K562 (cell line): ENCODE measurements around the gene ADIPOR1. TPM values are rescaled to one million over a fixed set of nuclear protein-coding genes. Genes with fewer than 3 reads are reported as not detected.

ENCODE experiments used
- ATAC-seq: fragments of 200-7000 bp; cut with Tn5 transposase; 3 replicates; pipeline ENCODE4 v1.9.1; 2020; ENCODE audit warnings: moderate library complexity
- BruUV-seq: library from RNA; stranded (reverse); fragments of 400-500 nt; replicated peaks from 2 replicates; lab custom pipeline; 2021; lab: Mats Ljungman, UMichigan
- CTCF ChIA-PET: fragments of 300-600 bp; formaldehyde crosslinking; extraction: SDS; loops from one replicate; lab custom pipeline; 2021; ENCODE audit warnings: low intra/inter-chr PET ratio; lab: Yijun Ruan, JAX
- POLR2A ChIA-PET: fragments of 300-600, 350-650 bp; sonication (Branson Sonifier 250); formaldehyde crosslinking; extraction: SDS; loops from one replicate; lab custom pipeline; 2021; ENCODE audit warnings: antibody characterized with exemption, inconsistent platforms; lab: Yijun Ruan, JAX
- DNase-seq, 4 experiments: peaks; one replicate each; pipeline versions ENCODE4 v3.0.0 to v3.0.0-alpha.2; 2011 to 2018; ENCODE audit warnings: low spot score in 3 of 4, mixed read lengths in 3 of 4; ENCODE audit errors: extremely low read depth in 1 of 4
- FAIRE-seq: peaks from 2 replicates; lab custom pipeline; 2011; peaks lifted over from hg19 to GRCh38; lab: Jason Lieb, UNC
- H2AFZ ChIP-seq: 2 replicates; pipeline ENCODE4 v1.6.0; 2011; ENCODE audit warnings: low read depth, low read length, control low read depth, inconsistent platforms
- H3K27ac ChIP-seq: fragments of 200-600 bp; 3 replicates; pipeline ENCODE4 v1.8.0; 2011; ENCODE audit warnings: low read depth, mild to moderate bottlenecking, control low read depth, inconsistent platforms, low read length, moderate library complexity, mixed read lengths; ENCODE audit errors: extremely low read depth
- H3K27me3 ChIP-seq, 2 experiments: fragments of 300-600 bp in 1 of 2; 2 replicates in 1 of 2; 3 replicates in 1 of 2; pipeline versions ENCODE4 v1.6.0 to v1.8.0; 2011; ENCODE audit warnings: inconsistent platforms in 2 of 2, low read length in 2 of 2, mild to moderate bottlenecking in 1 of 2, mixed read lengths in 1 of 2, moderate library complexity in 1 of 2; ENCODE audit not compliant: control insufficient read depth in 2 of 2, insufficient read depth in 2 of 2
- H3K36me3 ChIP-seq: fragments of 300-600 bp; 3 replicates; pipeline ENCODE4 v1.8.0; 2011; ENCODE audit warnings: mild to moderate bottlenecking, low read length, inconsistent platforms; ENCODE audit not compliant: control insufficient read depth, insufficient read depth
- H3K4me1 ChIP-seq, 2 experiments: fragments of 200-600 bp in 1 of 2; replicated peaks in 1 of 2; 2 replicates in 1 of 2; 3 replicates in 1 of 2; pipeline versions ENCODE4 v1.5.1 to v1.8.0; 2011; ENCODE audit warnings: inconsistent platforms in 2 of 2, low read length in 2 of 2, mild to moderate bottlenecking in 1 of 2, mixed read lengths in 1 of 2, moderate library complexity in 1 of 2; ENCODE audit not compliant: control insufficient read depth in 2 of 2, insufficient read depth in 2 of 2
- H3K4me2 ChIP-seq: 2 replicates; pipeline ENCODE4 v1.6.1; 2011; ENCODE audit warnings: low read length, control low read depth, inconsistent platforms, mixed read lengths; ENCODE audit not compliant: insufficient read depth
- H3K4me3 ChIP-seq: fragments of 200-600 bp; sonication (generic), shearing (Covaris generic); 2 replicates; pipeline ENCODE4 v1.5.1; 2016; ENCODE audit warnings: control low read depth, inconsistent platforms
- H3K79me2 ChIP-seq: fragments of 200-600 bp; 3 replicates; pipeline ENCODE4 v1.8.0; 2011; ENCODE audit warnings: low read length, inconsistent platforms; ENCODE audit not compliant: control insufficient read depth, insufficient read depth
- H3K9ac ChIP-seq, 2 experiments: 2 replicates each; pipeline versions ENCODE4 v1.6.0 to v1.6.1; 2011; ENCODE audit warnings: low read depth in 2 of 2, low read length in 2 of 2, control low read depth in 1 of 2, inconsistent platforms in 1 of 2, mild to moderate bottlenecking in 1 of 2, mixed read lengths in 1 of 2; ENCODE audit not compliant: insufficient read depth in 1 of 2
- H3K9me1 ChIP-seq: one replicate; pipeline ENCODE4 v1.6.0; 2011; ENCODE audit warnings: inconsistent platforms, mild to moderate bottlenecking, low read length, moderate library complexity; ENCODE audit not compliant: control insufficient read depth, insufficient read depth
- H3K9me3 ChIP-seq: replicated peaks from 2 replicates; pipeline ENCODE4 v1.5.1; 2011; ENCODE audit warnings: low read depth, low read length, inconsistent platforms; ENCODE audit not compliant: control insufficient read depth, insufficient read depth
- H4K20me1 ChIP-seq: replicated peaks from 2 replicates; pipeline ENCODE4 v1.6.1; 2011; ENCODE audit warnings: low read length, inconsistent platforms, mixed read lengths; ENCODE audit not compliant: control insufficient read depth, insufficient read depth
- DIDO1 ChIP-seq: fragments of 450-650 bp; IDR thresholded peaks from 2 replicates; pipeline ENCODE4 v1.6.1; 2016; ENCODE audit warnings: low read depth, missing biosample characterization, missing genetic modification characterization
- ELF1 ChIP-seq: fragments of 200-800 bp; sonication (Bioruptor generic); IDR thresholded peaks from 2 replicates; pipeline ENCODE4 v1.6.1; 2016; ENCODE audit warnings: missing genetic modification characterization, missing compliant biosample characterization
- ELK1 ChIP-seq: sonication (generic); formaldehyde crosslinking; IDR thresholded peaks from 2 replicates; pipeline ENCODE4 v1.8.1; 2022; ENCODE audit warnings: missing genetic modification reagents
- ELK3 ChIP-seq: fragments of 450-650 bp; formaldehyde crosslinking; IDR thresholded peaks from 2 replicates; pipeline ENCODE4 v1.4.0; 2020; ENCODE audit warnings: mild to moderate bottlenecking
- IRF1 ChIP-seq: sonication (generic); formaldehyde crosslinking; IDR thresholded peaks from 2 replicates; pipeline ENCODE4 v1.8.0; 2022; ENCODE audit warnings: missing genetic modification reagents, mild to moderate bottlenecking, borderline replicate concordance
- MAX ChIP-seq: sonication (generic); formaldehyde crosslinking; IDR thresholded peaks from 2 replicates; pipeline ENCODE4 v1.9.0; 2022; ENCODE audit warnings: mild to moderate bottlenecking, missing genetic modification reagents
- MXI1 ChIP-seq: IDR thresholded peaks from 2 replicates; pipeline ENCODE4 v1.6.1; 2011; ENCODE audit warnings: low read depth, mild to moderate bottlenecking, improper control_type of control experiment, low read length
- PML ChIP-seq: IDR thresholded peaks from 2 replicates; pipeline ENCODE4 v1.6.1; 2012; ENCODE audit warnings: low read length, inconsistent platforms
- POLR2H ChIP-seq: IDR thresholded peaks from 2 replicates; pipeline ENCODE4 v1.6.1; 2016; ENCODE audit warnings: missing genetic modification characterization, low read depth, mild to moderate bottlenecking, control low read depth, missing compliant biosample characterization, moderate library complexity
- RHOXF2B ChIP-seq: fragments of 250-450 bp; sonication (Bioruptor Pico); conservative IDR thresholded peaks from 2 replicates; pipeline ENCODE4 v1.5.1; 2021
- SRF ChIP-seq, 2 experiments: fragments of 250-450, 450-650 bp in 1 of 2; sonication (Bioruptor Pico) in 1 of 2; sonication (generic) in 1 of 2; formaldehyde crosslinking; IDR thresholded peaks; 2 replicates each; pipeline versions ENCODE4 v1.5.0 to v1.5.1; 2020 to 2022; ENCODE audit warnings: mild to moderate bottlenecking in 1 of 2, missing genetic modification reagents in 1 of 2
- TCF3 ChIP-seq: sonication (generic); formaldehyde crosslinking; IDR thresholded peaks from 2 replicates; pipeline ENCODE4 v1.4.0; 2020; ENCODE audit warnings: mild to moderate bottlenecking, missing genetic modification reagents
- THRAP3 ChIP-seq: fragments of 450-650 bp; IDR thresholded peaks from 2 replicates; pipeline ENCODE4 v1.6.1; 2016; ENCODE audit warnings: mild to moderate bottlenecking, inconsistent platforms, borderline replicate concordance
- ZBTB12 ChIP-seq: fragments of 250-450 bp; sonication (Bioruptor Pico); IDR thresholded peaks from 2 replicates; pipeline ENCODE4 v1.4.0; 2020
- ZC3H11A ChIP-seq: IDR thresholded peaks from 2 replicates; pipeline ENCODE4 v1.6.1; 2012; ENCODE audit warnings: low read depth, low read length, improper control_type of control experiment
- WGBS: fragments of 100-300 bp; shearing (Covaris generic); methylation state at CpG from one replicate; pipeline ENCODE4 v1.1.6; 2016; ENCODE audit warnings: low coverage, mixed read lengths; ENCODE audit not compliant: insufficient coverage; ENCODE audit errors: missing lambda C conversion rate; 5-methylcytosine and 5-hydroxymethylcytosine counted together
- in situ Hi-C: fragments of 300-500 bp; cut with MboI; formaldehyde crosslinking; loops from 4 replicates; pipeline ENCODE4 v1.15.0; 2018; ENCODE audit warnings: inconsistent platforms, mixed read lengths
- intact Hi-C: fragments of 100-400 bp; cut with micrococcal nuclease; formaldehyde crosslinking; loops from 2 replicates; pipeline ENCODE4 v1.14.2; 2022
- polyA plus RNA-seq, 8 experiments: library from polyadenylated mRNA; depleted of rRNA in 4 of 8; stranded (reverse) in 5 of 8; unstranded in 3 of 8; fragments of >200 nt; fragmentation: Nextera tagmentation in 2 of 8; fragmentation: Illumina TruSeq in 1 of 8; extraction: Ambion mirVana in 2 of 8; extraction: Trizol in 1 of 8; gene quantifications; 2 replicates each; pipeline versions ENCODE4 v1.2.1 to v1.2.3, GENCODE V29; 2011 to 2014; ENCODE audit warnings: inconsistent platforms in 1 of 8, missing spikeins in 1 of 8
- total RNA-seq, 7 experiments: library from RNA; depleted of rRNA in 6 of 7; stranded (reverse); fragments of >200 nt in 6 of 7; fragmentation: Illumina TruSeq in 2 of 7; extraction: Trizol in 2 of 7; gene quantifications; 2 replicates each; pipeline versions ENCODE4 v1.2.1 to v1.2.3, GENCODE V29; 2011 to 2021; ENCODE audit warnings: low replicate concordance in 1 of 7

ADIPOR1 gene
- total and polyA plus RNA-seq, 9 of the 15 experiments (the other 6 are each of a cell fraction or from before 2014, with no cell fraction given), result 29.0 to 217 (median 100) TPM

GRCh38 chr1:202935844-202936243, 22.3 kb downstream of the ADIPOR1 start:
- ATAC-seq (no peak), DNase-seq (no peak), FAIRE-seq (no peak)
- no peaks in the 10 kb centered on the region for H3K9me1 ChIP-seq
- CTCF ChIA-PET, result no interaction called here
- BruUV-seq, result no TSS peak
- H3K9me3 ChIP-seq, result no peaks in the 10 kb centered on the region
- peaks cover 0 to 12% of the 10 kb centered on the region in 2 experiments; a peak in 3 of 5 replicates for H3K4me1 ChIP-seq
- H3K9ac ChIP-seq, result no peak overlapping the region
- in situ Hi-C loops, result no loop called here
- H4K20me1 ChIP-seq, result no peaks in the 10 kb centered on the region
- H3K4me3 ChIP-seq, result no peak overlapping the region
- 47% methylated on average over 3 of the region's 3 CpGs for WGBS
- no peak overlapping the region for H2AFZ ChIP-seq
- no peaks in the 10 kb centered on the region for H3K79me2 ChIP-seq
- no peak overlapping the region for H3K4me2 ChIP-seq
- POLR2A ChIA-PET, result interaction anchor here (1.1 kb wide), 1 partner anchor 9 kb away, joined by 3 read pairs; no protein-coding TSS in a partner anchor
- intact Hi-C loops, result no loop called here
- H3K36me3 ChIP-seq, result peaks cover 6% of the 10 kb centered on the region; the same call in 2 of the 3 replicates
- no peak for TF ChIP-seq ZC3H11A
- TF ChIP-seq MXI1, result no peak
- TF ChIP-seq POLR2H (tag), result no peak
- TF ChIP-seq ELF1 (tag), result no peak
- TF ChIP-seq DIDO1 (tag), result no peak
- no peak for TF ChIP-seq TCF3 (CRISPR knock-in tag)
- TF ChIP-seq THRAP3, result no peak
- no peak for TF ChIP-seq MAX
- no peak for TF ChIP-seq RHOXF2B (CRISPR knock-in tag)
- TF ChIP-seq ZBTB12 (CRISPR knock-in tag), result no peak
- no peak for TF ChIP-seq ELK3
- no peak for TF ChIP-seq SRF (CRISPR knock-in tag; IDR thresholded peaks at IDR 0.05)
- no peak for TF ChIP-seq PML
- TF ChIP-seq ELK1 (CRISPR knock-in tag), result no peak
- TF ChIP-seq IRF1 (CRISPR knock-in tag), result no peak
- H3K27ac ChIP-seq, result no peak overlapping the region
- H3K27me3 ChIP-seq, result no peaks in the 10 kb centered on the region
